ENCODE results near the gene MDK.

GRCh38 chr11:46426233-46426991 is 44.9 kb downstream of the MDK start:
- no peak for TF ChIP-seq ASH2L (IDR thresholded peaks at IDR 0.05; ENCODE audit: insufficient read length, low read depth, low read length)
- TF ChIP-seq POLR2AphosphoS5 (IDR thresholded peaks at IDR 0.05; ENCODE audit: low read depth, low read length) = no peak
- TF ChIP-seq GABPA (IDR thresholded peaks at IDR 0.05; ENCODE audit: low read depth, low read length) = no peak
- no peak for TF ChIP-seq GABPA (CRISPR knock-in tag; IDR thresholded peaks at IDR 0.05; ENCODE audit: low read depth)
- no peak for TF ChIP-seq HDAC2 (CRISPR knock-in tag; IDR thresholded peaks at IDR 0.05)
- TF ChIP-seq CTCF (CRISPR knock-in tag; IDR thresholded peaks at IDR 0.05) = no peak
- TF ChIP-seq FOXM1 (CRISPR knock-in tag; IDR thresholded peaks at IDR 0.05) = no peak

Data from HepG2 (cell line).